MM.1S (cell line): ENCODE measurements around the gene TRAPPC14.
A peak's percentile ranks its signal among the peaks of the same experiment; 100 is the strongest.

Experiments
- DNase-seq: peaks from one replicate; pipeline ENCODE4 v3.0.0-alpha.2; 2015
- H2AFZ ChIP-seq: fragments of 300-600 bp; sonication (generic); 2 replicates; pipeline ENCODE4 v1.6.0; 2016; ENCODE audit warnings: antibody characterized with exemption, low read length
- H3F3A ChIP-seq: fragments of 300-600 bp; sonication (generic); 2 replicates; pipeline ENCODE4 v1.6.1; 2016; ENCODE audit warnings: mild to moderate bottlenecking, antibody characterized with exemption, low read length, moderate library complexity, mixed read lengths; ENCODE audit not compliant: insufficient read depth
- H3K27ac ChIP-seq: fragments of 300-600 bp; sonication (generic); 2 replicates; pipeline ENCODE4 v1.5.1; 2016; ENCODE audit warnings: mild to moderate bottlenecking, low read length
- H3K27me3 ChIP-seq: fragments of 300-600 bp; sonication (generic); replicated peaks from 2 replicates; pipeline ENCODE4 v1.6.0; 2016; ENCODE audit warnings: low read length; ENCODE audit not compliant: insufficient read depth
- H3K36me3 ChIP-seq: fragments of 300-600 bp; sonication (generic); replicated peaks from 2 replicates; pipeline ENCODE4 v1.6.1; 2016; ENCODE audit warnings: mild to moderate bottlenecking, low read length, mixed read lengths; ENCODE audit not compliant: insufficient read depth
- H3K4me1 ChIP-seq: fragments of 300-600 bp; sonication (generic); 2 replicates; pipeline ENCODE4 v1.6.1; 2016; ENCODE audit warnings: low read length, mixed read lengths
- H3K4me2 ChIP-seq: fragments of 300-600 bp; sonication (generic); 2 replicates; pipeline ENCODE4 v1.6.0; 2016; ENCODE audit warnings: low read depth, low read length
- H3K4me3 ChIP-seq: fragments of 300-600 bp; sonication (generic); 2 replicates; pipeline ENCODE4 v1.5.1; 2016; ENCODE audit warnings: low read length, mixed read lengths
- H3K79me2 ChIP-seq: fragments of 300-600 bp; sonication (generic); 2 replicates; pipeline ENCODE4 v1.6.1; 2016; ENCODE audit warnings: mixed run types, low read length, mixed read lengths
- H3K9ac ChIP-seq: fragments of 300-600 bp; sonication (generic); 2 replicates; pipeline ENCODE4 v1.6.1; 2016; ENCODE audit warnings: low read length, mixed read lengths
- H3K9me2 ChIP-seq: fragments of 300-600 bp; sonication (generic); replicated peaks from 2 replicates; pipeline ENCODE4 v1.6.1; 2016; ENCODE audit warnings: mild to moderate bottlenecking, low read length, mixed read lengths; ENCODE audit not compliant: insufficient read depth
- H3K9me3 ChIP-seq: fragments of 300-600 bp; sonication (generic); replicated peaks from 2 replicates; pipeline ENCODE4 v1.6.1; 2016; ENCODE audit warnings: mild to moderate bottlenecking, low read length, mixed read lengths; ENCODE audit not compliant: insufficient read depth
- H4K20me1 ChIP-seq: fragments of 300-600 bp; sonication (generic); 2 replicates; pipeline ENCODE4 v1.6.1; 2016; ENCODE audit warnings: mild to moderate bottlenecking, low read length, moderate library complexity, mixed read lengths; ENCODE audit not compliant: insufficient read depth
- CTCF ChIP-seq: fragments of 300-600 bp; sonication (generic); IDR thresholded peaks from 2 replicates; pipeline ENCODE4 v1.5.1; 2016; ENCODE audit warnings: antibody characterized with exemption, low read length, mixed read lengths
- EZH2 ChIP-seq: fragments of 300-600 bp; sonication (generic); optimal IDR thresholded peaks from 2 replicates; pipeline ENCODE3; 2017; ENCODE audit warnings: low read depth, mild to moderate bottlenecking, antibody characterized with exemption, low read length, mixed read lengths
- EZH2phosphoT487 ChIP-seq: fragments of 300-600 bp; sonication (generic); IDR thresholded peaks from 2 replicates; pipeline ENCODE4 v1.6.1; 2018; ENCODE audit warnings: antibody characterized with exemption, low read length

Gene TRAPPC14

GRCh38 chr7:100158229-100159098, at the start of gene TRAPPC14:
TRAPPC14 (minus strand) TSS chr7:100158723; CDS start chr7:100158499, 224 bp downstream.
- Histone ChIP-seq H3K4me3 (peak within 1 kb of the TSS; percentile 87), H3K4me1 (peaks cover 8% of the 10 kb centered on the region; the same call in 1 of the 2 replicates), H4K20me1 (no peaks in the 10 kb centered on the region), H3K4me2 (peak within 1 kb of the TSS; percentile 70), H3F3A (no peaks in the 10 kb centered on the region; the same call in 1 of the 2 replicates), H3K79me2 (peaks cover 27% of the 10 kb centered on the region), H3K36me3 (no peaks in the 10 kb centered on the region), H3K9me3 (no peaks in the 10 kb centered on the region), H3K9ac (peak within 1 kb of the TSS; percentile 86), H3K27ac (no peak within 1 kb of the TSS), H3K9me2 (no peaks in the 10 kb centered on the region), H3K27me3 (peaks cover 19% of the 10 kb centered on the region), H2AFZ (peak within 1 kb of the TSS; percentile 89)
- DNase-seq = peak; percentile 78
- TF ChIP-seq EZH2 (no peak), EZH2phosphoT487 (no peak), CTCF (no peak)

GRCh38 chr7:100204454-100204853, 45.9 kb upstream of the TRAPPC14 start:
- H3K4me3 ChIP-seq = no peak overlapping the region
- H3K4me2 ChIP-seq = no peak overlapping the region
- no peak for DNase-seq
- peaks cover 12% of the 10 kb centered on the region for H3K4me1 ChIP-seq
- no peak overlapping the region for H3K9ac ChIP-seq
- H2AFZ ChIP-seq = no peak overlapping the region
- no peaks in the 10 kb centered on the region for H3K9me2 ChIP-seq
- no peak overlapping the region for H3K27ac ChIP-seq
- no peak for TF ChIP-seq EZH2phosphoT487
- no peak for TF ChIP-seq CTCF
- no peak for TF ChIP-seq EZH2
- H3K9me3 ChIP-seq = no peaks in the 10 kb centered on the region
- H3K79me2 ChIP-seq = no peaks in the 10 kb centered on the region
- peaks cover 48% of the 10 kb centered on the region for H3K27me3 ChIP-seq
- no peaks in the 10 kb centered on the region for H4K20me1 ChIP-seq
- no peaks in the 10 kb centered on the region for H3K36me3 ChIP-seq
- H3F3A ChIP-seq = peaks cover 10% of the 10 kb centered on the region

- no peaks in the 10 kb centered on the region for H4K20me1 ChIP-seq
- H3K9me2 ChIP-seq = no peaks in the 10 kb centered on the region
- H3F3A ChIP-seq = no peaks in the 10 kb centered on the region
- no peak overlapping the region for H3K9ac ChIP-seq
- H3K4me3 ChIP-seq = no peak overlapping the region
- TF ChIP-seq CTCF (no peak), EZH2 (no peak), EZH2phosphoT487 (no peak)
- H2AFZ ChIP-seq = no peak overlapping the region
- no peak overlapping the region for H3K4me2 ChIP-seq
- H3K79me2 ChIP-seq = no peaks in the 10 kb centered on the region
- no peaks in the 10 kb centered on the region for H3K9me3 ChIP-seq
- no peak overlapping the region for H3K27ac ChIP-seq
- peaks cover 41% of the 10 kb centered on the region for H3K27me3 ChIP-seq
- DNase-seq = no peak
- no peaks in the 10 kb centered on the region for H3K4me1 ChIP-seq
- no peaks in the 10 kb centered on the region for H3K36me3 ChIP-seq
Observed at GRCh38 chr7:100200693-100201092, 42.2 kb upstream of the TRAPPC14 start.
